Chondrocyte (in vitro differentiated cells): ENCODE measurements around the gene CCDC144A. TPM values are rescaled to one million over a fixed set of nuclear protein-coding genes. Genes with fewer than 3 reads are reported as not detected.
"Not testable (repeated sequence)": the region's sequence is repeated elsewhere in the genome, so short reads cannot be mapped to it uniquely, and the experiment has no call there.

ENCODE experiments used
- DNase-seq: peaks from one replicate; pipeline ENCODE4 v3.0.0; 2021; ENCODE audit warnings: mixed read lengths, low spot score
- H3K27ac Mint-ChIP-seq: one replicate; pipeline ENCODE4 v1.8.0; 2021; ENCODE audit warnings: mild to moderate bottlenecking, moderate library complexity, mixed read lengths; ENCODE audit not compliant: unreplicated experiment
- H3K27me3 Mint-ChIP-seq: 2 replicates; pipeline ENCODE4 v1.8.0; 2021; ENCODE audit warnings: low read depth, mixed read lengths
- H3K36me3 Mint-ChIP-seq: 2 replicates; pipeline ENCODE4 v1.8.0; 2021; ENCODE audit warnings: low read depth, mixed read lengths
- H3K4me1 Mint-ChIP-seq: 2 replicates; pipeline ENCODE4 v1.8.0; 2021; ENCODE audit warnings: low read depth, mild to moderate bottlenecking, mixed read lengths
- H3K4me3 Mint-ChIP-seq: one replicate; pipeline ENCODE4 v1.8.0; 2021; ENCODE audit warnings: mild to moderate bottlenecking, moderate library complexity, mixed read lengths; ENCODE audit not compliant: unreplicated experiment
- H3K9me3 Mint-ChIP-seq: 2 replicates; pipeline ENCODE4 v1.8.0; 2021; ENCODE audit warnings: low read depth, mixed read lengths
- CTCF ChIP-seq: fragments of 200-600 bp; sonication (generic); IDR thresholded peaks from 2 replicates; pipeline ENCODE4 v1.5.0; 2021; ENCODE audit warnings: antibody characterized with exemption, mild to moderate bottlenecking, moderate library complexity
- total RNA-seq: library from RNA; stranded (reverse); gene quantifications from 3 replicates; pipeline ENCODE4 v1.2.1, GENCODE V29; 2021

The CCDC144A gene
- total RNA-seq, 1 donor from 2014 or later: 0.82 TPM

- Mint-ChIP-seq H3K9me3 (no peaks in the 10 kb centered on the region), H3K27ac (peak within 1 kb of the TSS; percentile 87), H3K4me1 (peaks cover 14% of the 10 kb centered on the region), H3K4me3 (peak within 1 kb of the TSS; percentile 86), H3K27me3 (peaks cover 1% of the 10 kb centered on the region), H3K36me3 (peaks cover 4% of the 10 kb centered on the region)
- no peak for TF ChIP-seq CTCF
- DNase-seq: peak; percentile 96
Measured at GRCh38 chr17:16653367-16654041, 36.5 kb upstream of the CCDC144A start, which contains the start of gene ZNF624. Gene ZNF624, minus strand, starts transcription at chr17:16653850.

DNA sequence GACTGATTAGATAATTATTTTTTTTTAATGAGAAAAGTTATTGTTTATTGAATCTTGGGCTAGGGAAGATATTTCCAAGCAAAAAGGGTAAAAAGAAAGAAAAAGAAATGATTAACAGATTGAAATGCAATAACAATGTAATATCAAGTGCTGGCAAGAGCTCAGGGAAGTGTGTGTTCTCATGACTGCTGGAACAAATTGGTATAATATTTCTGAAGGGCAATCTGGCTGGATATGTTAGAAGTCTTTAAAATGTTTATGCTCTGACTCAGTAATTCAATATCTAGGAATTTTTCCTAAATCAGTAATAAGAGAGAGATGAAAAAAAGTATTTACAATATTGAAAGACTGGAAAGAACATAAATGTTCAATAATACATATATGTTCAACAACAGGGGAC, 28.8 kb upstream of the CCDC144A start:
- Mint-ChIP-seq H3K9me3 (no peaks in the 10 kb centered on the region), H3K27me3 (peaks cover 30% of the 10 kb centered on the region), H3K4me3 (no peak overlapping the region), H3K36me3 (peaks cover 3% of the 10 kb centered on the region), H3K4me1 (peaks cover 6% of the 10 kb centered on the region), H3K27ac (no peak overlapping the region)
- DNase-seq: no peak
- TF ChIP-seq CTCF: no peak

DNA sequence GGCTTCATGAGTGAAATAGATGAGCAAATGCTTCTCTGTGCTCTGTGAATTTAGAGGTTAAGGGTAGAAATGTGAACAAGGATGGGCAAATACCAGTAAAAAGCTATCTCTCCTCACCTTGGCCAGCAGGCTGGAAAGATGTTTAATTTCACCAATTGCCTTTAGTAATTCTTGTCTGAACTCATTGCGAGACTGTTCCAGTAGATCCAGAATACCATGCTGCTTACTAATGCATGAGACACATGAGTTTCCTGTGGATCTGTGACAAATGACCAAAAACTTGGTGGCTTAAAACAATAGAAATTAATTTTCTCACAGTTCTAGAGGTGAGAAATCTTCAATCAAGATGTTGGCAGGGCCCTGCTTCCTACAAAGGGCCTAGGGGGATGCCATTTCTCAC, 27.1 kb upstream of the CCDC144A start:
- H3K4me1 Mint-ChIP-seq: peaks cover 6% of the 10 kb centered on the region
- H3K9me3 Mint-ChIP-seq: no peaks in the 10 kb centered on the region
- H3K4me3 Mint-ChIP-seq: no peak overlapping the region
- no peak overlapping the region for H3K27ac Mint-ChIP-seq
- DNase-seq: no peak
- peaks cover 3% of the 10 kb centered on the region for H3K36me3 Mint-ChIP-seq
- no peak for TF ChIP-seq CTCF
- H3K27me3 Mint-ChIP-seq: peaks cover 29% of the 10 kb centered on the region

GRCh38 chr17:16666553-16666906, 23.5 kb upstream of the CCDC144A start:
- H3K4me1 Mint-ChIP-seq, H3K4me3 Mint-ChIP-seq, H3K36me3 Mint-ChIP-seq, H3K9me3 Mint-ChIP-seq, H3K27ac Mint-ChIP-seq, DNase-seq: not testable (repeated sequence)
- H3K27me3 Mint-ChIP-seq: peaks cover 19% of the 10 kb centered on the region

DNA sequence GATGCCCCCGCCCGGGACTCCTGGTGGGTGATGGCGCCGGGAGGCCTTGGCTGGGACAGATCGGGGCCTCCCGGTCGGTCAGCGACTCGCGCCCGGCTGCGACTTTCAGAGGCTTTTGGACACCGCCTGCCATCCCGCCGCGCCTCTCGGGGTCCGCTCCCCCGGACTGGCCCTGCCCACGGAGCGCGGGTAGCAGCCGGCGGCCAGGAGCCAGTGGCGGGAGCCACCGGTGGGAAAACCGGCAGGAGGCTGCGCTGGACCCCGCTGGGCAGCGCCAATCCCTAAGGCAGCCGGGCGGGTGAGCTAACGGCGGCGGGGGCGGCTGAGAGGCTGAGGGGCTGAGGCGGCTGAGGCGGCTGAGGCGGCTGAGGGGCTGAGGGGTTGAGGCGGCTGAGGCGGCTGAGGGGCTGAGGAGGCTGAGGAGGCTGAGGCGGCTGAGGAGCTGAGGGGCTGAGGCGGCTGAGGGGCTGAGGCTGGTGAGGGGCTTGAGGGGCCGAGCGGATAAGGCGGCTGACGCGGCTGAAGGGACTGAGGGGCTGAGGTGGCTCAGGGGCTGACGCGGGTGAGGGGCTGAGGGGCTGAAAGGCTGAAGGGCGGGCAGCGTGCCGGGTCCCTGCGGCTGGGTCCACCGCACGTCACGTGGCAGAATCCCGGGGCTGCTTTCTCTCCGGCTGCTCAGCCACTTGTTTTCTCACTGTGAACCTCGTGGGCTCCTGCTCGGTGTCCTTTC, 23.0 kb upstream of the CCDC144A start:
- H3K9me3 Mint-ChIP-seq, H3K4me1 Mint-ChIP-seq, H3K36me3 Mint-ChIP-seq, H3K27ac Mint-ChIP-seq, DNase-seq: not testable (repeated sequence)
- H3K4me3 Mint-ChIP-seq: peak overlapping the region; percentile 65
- H3K27me3 Mint-ChIP-seq: peaks cover 19% of the 10 kb centered on the region

- no peak for DNase-seq
- H3K9me3 Mint-ChIP-seq: no peaks in the 10 kb centered on the region
- no peak overlapping the region for H3K27ac Mint-ChIP-seq
- H3K27me3 Mint-ChIP-seq: peaks cover 3% of the 10 kb centered on the region
- no peak overlapping the region for H3K4me3 Mint-ChIP-seq
- no peaks in the 10 kb centered on the region for H3K4me1 Mint-ChIP-seq
- TF ChIP-seq CTCF: no peak
- H3K36me3 Mint-ChIP-seq: no peaks in the 10 kb centered on the region
Measured at GRCh38 chr17:16676676-16677268, 13.3 kb upstream of the CCDC144A start.

DNA sequence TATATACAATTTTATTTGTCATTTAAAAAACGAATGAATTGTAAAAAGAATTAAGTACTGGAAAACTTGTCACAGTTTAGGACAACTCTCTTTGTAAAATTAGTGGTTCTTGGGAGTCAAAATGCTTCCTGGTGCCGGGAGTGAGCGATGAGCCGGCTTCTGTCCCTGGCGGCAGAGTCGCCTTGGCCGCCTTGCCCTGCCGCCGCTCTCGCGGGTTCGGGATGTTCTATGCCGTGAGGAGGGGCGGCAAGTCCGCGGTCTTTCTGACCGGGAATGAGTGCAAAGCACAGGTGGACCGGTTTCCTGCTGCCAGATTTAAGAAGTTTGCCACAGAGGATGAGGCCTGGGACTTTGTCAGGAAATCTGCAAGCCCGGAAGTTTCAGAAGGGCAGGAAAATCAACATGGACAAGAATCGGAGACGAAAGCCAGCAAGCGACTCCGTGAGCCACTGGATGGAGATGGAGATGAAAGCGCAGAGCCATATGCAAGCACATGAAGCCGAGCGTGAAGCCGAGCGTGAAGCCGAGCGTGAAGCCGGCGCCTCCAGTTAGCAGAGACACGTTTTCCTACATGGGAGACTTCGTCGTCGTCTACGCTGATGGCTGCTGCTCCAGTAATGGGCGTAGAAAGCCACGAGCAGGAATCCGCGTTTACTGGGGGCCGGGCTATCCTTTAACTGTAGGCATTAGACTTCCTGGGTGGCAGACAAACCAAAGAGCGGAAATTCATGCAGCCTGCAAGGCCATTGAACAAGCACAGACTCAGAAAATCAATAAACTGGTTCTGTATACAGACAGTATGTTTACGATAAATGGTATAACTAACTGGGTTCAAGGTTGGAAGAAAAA, 6.5 kb upstream of the CCDC144A start:
- H3K9me3 Mint-ChIP-seq, DNase-seq, H3K4me1 Mint-ChIP-seq, H3K27ac Mint-ChIP-seq, H3K36me3 Mint-ChIP-seq: not testable (repeated sequence)
- Mint-ChIP-seq H3K27me3 (peaks cover 16% of the 10 kb centered on the region), H3K4me3 (peak overlapping the region; percentile 12)

DNA sequence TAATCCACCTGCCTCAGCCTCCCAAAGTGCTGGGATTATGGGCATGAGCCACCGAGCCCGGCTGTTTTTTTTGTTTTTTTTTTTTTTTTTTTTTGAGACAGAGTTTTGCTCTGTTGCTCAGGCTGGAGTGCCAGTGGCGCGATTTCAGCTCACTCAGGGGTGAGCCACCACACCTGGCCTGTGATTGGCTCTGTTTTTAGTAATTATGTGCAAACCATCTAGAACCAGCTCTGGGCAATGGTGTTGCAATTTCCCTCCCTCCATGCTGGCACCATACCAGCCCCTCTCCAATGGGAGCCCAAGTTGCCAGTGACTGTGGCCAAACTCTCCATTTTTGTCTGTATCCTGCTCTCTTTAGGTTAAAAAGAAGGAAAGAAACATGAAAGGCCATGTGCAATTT, 4.0 kb upstream of the CCDC144A start:
- H3K27me3 Mint-ChIP-seq: peaks cover 14% of the 10 kb centered on the region
- H3K9me3 Mint-ChIP-seq, DNase-seq, H3K4me1 Mint-ChIP-seq, H3K36me3 Mint-ChIP-seq, H3K27ac Mint-ChIP-seq, H3K4me3 Mint-ChIP-seq: not testable (repeated sequence)
